Panc1 (cell line): ENCODE results near the gene KCNQ2. TPM values are rescaled to one million over a fixed set of nuclear protein-coding genes. Genes with fewer than 3 reads are reported as not detected.

Experiments
- ATAC-seq: fragments of 200-7000 bp; cut with Tn5 transposase; 2 replicates; pipeline ENCODE4 v1.9.1; 2020; ENCODE audit warnings: mild to moderate bottlenecking, moderate library complexity
- BruUV-seq: library from RNA; stranded (reverse); fragments of 400-500 nt; replicated peaks from 2 replicates; lab custom pipeline; 2021; lab: Mats Ljungman, UMichigan
- CTCF ChIA-PET: fragments of 300-600 bp; sonication (Branson Sonifier 250); formaldehyde crosslinking; loops from one replicate; lab custom pipeline; 2022; ENCODE audit warnings: antibody characterized with exemption; lab: Charles Lee
- POLR2A ChIA-PET: fragments of 300-600 bp; sonication (Branson Sonifier 250); formaldehyde crosslinking; loops from one replicate; lab custom pipeline; 2022; ENCODE audit warnings: antibody characterized with exemption; lab: Charles Lee
- DNase-seq: peaks from one replicate; pipeline ENCODE4 v3.0.0-alpha.2; 2010; ENCODE audit warnings: low read depth, low spot score
- H3K27ac ChIP-seq: 2 replicates; pipeline ENCODE4 v1.5.1; 2011; ENCODE audit warnings: mild to moderate bottlenecking, low read length, inconsistent platforms
- H3K27me3 ChIP-seq: fragments of 200-500 bp; sonication (Bioruptor generic); 2 replicates; pipeline ENCODE4 v1.6.0; 2014; ENCODE audit warnings: low read length, inconsistent platforms; ENCODE audit not compliant: control insufficient read depth, insufficient read depth
- H3K36me3 ChIP-seq: fragments of 200-500 bp; sonication (Bioruptor generic); 2 replicates; pipeline ENCODE4 v1.5.1; 2014; ENCODE audit warnings: inconsistent platforms, mild to moderate bottlenecking, low read length, moderate library complexity; ENCODE audit not compliant: control insufficient read depth, insufficient read depth
- H3K4me1 ChIP-seq: 2 replicates; pipeline ENCODE4 v1.5.1; 2011; ENCODE audit warnings: inconsistent platforms, mild to moderate bottlenecking, low read length, moderate library complexity; ENCODE audit not compliant: control insufficient read depth, insufficient read depth
- H3K4me3 ChIP-seq, 2 experiments: 2 replicates each; pipeline ENCODE4 v1.5.1; 2011 to 2012; ENCODE audit warnings: low read depth in 2 of 2, low read length in 2 of 2, mild to moderate bottlenecking in 2 of 2, inconsistent platforms in 1 of 2, moderate library complexity in 1 of 2
- H3K9me3 ChIP-seq: fragments of 200-500 bp; sonication (Bioruptor generic); 2 replicates; pipeline ENCODE4 v1.5.1; 2014; ENCODE audit warnings: low read depth, mild to moderate bottlenecking, inconsistent platforms, low read length, moderate library complexity; ENCODE audit not compliant: control insufficient read depth, insufficient read depth
- CTCF ChIP-seq: fragments of 450-650 bp; IDR thresholded peaks from 2 replicates; pipeline ENCODE4 v1.5.1; 2017; ENCODE audit warnings: mild to moderate bottlenecking
- POLR2AphosphoS5 ChIP-seq: IDR thresholded peaks from 2 replicates; pipeline ENCODE4 v1.6.1; 2012; ENCODE audit warnings: mild to moderate bottlenecking, low read depth, low read length, moderate library complexity
- REST ChIP-seq, 2 experiments: IDR thresholded peaks; 2 replicates each; pipeline ENCODE4 v1.6.1; 2011 to 2012; ENCODE audit warnings: low read depth in 2 of 2, control low read depth in 1 of 2, low read length in 1 of 2, mild to moderate bottlenecking in 1 of 2, moderate library complexity in 1 of 2; ENCODE audit not compliant: insufficient read depth in 1 of 2
- SIN3A ChIP-seq: IDR thresholded peaks from 2 replicates; pipeline ENCODE4 v1.6.1; 2012; ENCODE audit warnings: low read depth, mild to moderate bottlenecking, low read length, moderate library complexity, borderline replicate concordance; ENCODE audit not compliant: insufficient read depth
- TCF7L2 ChIP-seq: IDR thresholded peaks from 2 replicates; pipeline ENCODE4 v1.6.1; 2011; ENCODE audit warnings: mild to moderate bottlenecking, low read depth, low read length, inconsistent platforms
- in situ Hi-C: cut with HindIII; loops from 2 replicates; pipeline ENCODE4 v1.10.0; 2016; ENCODE audit warnings: low sequenced_read_pairs, low pct_unique_long_range_greater_than_20kb
- intact Hi-C: fragments of 100-400 bp; cut with micrococcal nuclease; formaldehyde crosslinking; loops from one replicate; pipeline ENCODE4 v1.10.0; 2022; ENCODE audit not compliant: unreplicated experiment
- total RNA-seq: library from RNA; stranded (reverse); gene quantifications from one replicate; pipeline ENCODE4 v1.2.1, GENCODE V29; 2021; ENCODE audit not compliant: unreplicated experiment

KCNQ2 gene
- total RNA-seq, 1 experiment from 2014 or later: 19.4 TPM

GRCh38 chr20:63499338-63499969 is 27.0 kb upstream of the KCNQ2 start:
- Histone ChIP-seq H3K9me3 (no peaks in the 10 kb centered on the region), H3K27ac (0 out of 2 replicates have a peak overlapping the region, but pooled peaks have one; percentile 39), H3K27me3 (no peaks in the 10 kb centered on the region), H3K36me3 (no peaks in the 10 kb centered on the region; the same call in 1 of the 2 replicates), H3K4me3 (peak overlapping the region; percentile 36 to 47), H3K4me1 (peaks cover 18% of the 10 kb centered on the region)
- ChIA-PET CTCF (no interaction called here), POLR2A (interaction anchor here (0.6 kb wide), 1 partner anchor 122 kb away, joined by 5 read pairs; no protein-coding TSS in a partner anchor)
- intact Hi-C loops: no loop called here
- no TSS peak for BruUV-seq
- no peak for TF ChIP-seq SIN3A
- no peak for TF ChIP-seq POLR2AphosphoS5
- no peak for TF ChIP-seq CTCF
- TF ChIP-seq REST (IDR thresholded peaks at IDR 0.05; ENCODE audit: insufficient read depth in 1 of 2, low read depth in 2 of 2, low read length in 1 of 2): no peak
- no peak for TF ChIP-seq TCF7L2
- in situ Hi-C loops: no loop called here
- ATAC-seq (peak; percentile 7), DNase-seq (no peak)

- DNase-seq (no peak), ATAC-seq (peak; percentile 26)
- POLR2A ChIA-PET: no interaction called here
- Histone ChIP-seq H3K9me3 (no peaks in the 10 kb centered on the region), H3K36me3 (no peaks in the 10 kb centered on the region; the same call in 1 of the 2 replicates), H3K4me1 (peaks cover 18% of the 10 kb centered on the region), H3K27ac (peak within 1 kb of the TSS; percentile 66), H3K27me3 (no peaks in the 10 kb centered on the region), H3K4me3 (peak within 1 kb of the TSS; percentile 47 to 68)
- no TSS peak for BruUV-seq
- in situ Hi-C loops: no loop called here
- TF ChIP-seq TCF7L2 (no peak), REST (IDR thresholded peaks at IDR 0.05; ENCODE audit: insufficient read depth in 1 of 2, low read depth in 2 of 2, low read length in 1 of 2) (no peak), CTCF (no peak; the same call in 1 of the 2 replicates), SIN3A (peak; percentile 57; the same call in 1 of the 2 replicates), POLR2AphosphoS5 (no peak)
- CTCF ChIA-PET: no interaction called here
- intact Hi-C loops: no loop called here
Observed at GRCh38 chr20:63498960-63499337, 26.5 kb upstream of the KCNQ2 start, which contains the start of gene EEF1A2. Gene EEF1A2 (minus strand): TSS chr20:63499083. CDS start chr20:63497763, 1,320 bp downstream.
